Gastroesophageal sphincter (tissue), 3 donors: ENCODE data around the gene CEBPG.

Source experiments
- CTCF ChIP-seq, 4 experiments: fragments of 200-600 bp in 2 of 4; fragments of 450-650 bp in 2 of 4; sonication (generic) in 1 of 4; IDR thresholded peaks; one replicate each; pipeline ENCODE4 v1.5.1; 2017 to 2019; ENCODE audit warnings: antibody characterized with exemption in 4 of 4, mild to moderate bottlenecking in 2 of 4, moderate library complexity in 2 of 4
- EP300 ChIP-seq: sonication (generic); formaldehyde crosslinking; IDR thresholded peaks from one replicate; pipeline ENCODE4 v1.6.1; 2017; ENCODE audit warnings: antibody characterized with exemption, mild to moderate bottlenecking
- POLR2A ChIP-seq, 2 donors: fragments of 450-650 bp; IDR thresholded peaks; one replicate each; pipeline ENCODE4 v1.6.1; 2017; ENCODE audit warnings: antibody characterized with exemption in 2 of 2, mild to moderate bottlenecking in 2 of 2, moderate library complexity in 1 of 2
- POLR2AphosphoS5 ChIP-seq: sonication (generic); formaldehyde crosslinking; IDR thresholded peaks from one replicate; pipeline ENCODE4 v1.6.1; 2017; ENCODE audit warnings: antibody characterized with exemption

GRCh38 chr19:33376423-33376822 is 2.9 kb downstream of the CEBPG start:
- TF ChIP-seq CTCF (IDR thresholded peaks at IDR 0.05) (no peak), POLR2AphosphoS5 (peak; percentile 64), POLR2A (IDR thresholded peaks at IDR 0.05) (no peak), EP300 (no peak)
